ENCODE measurements around the gene DNAJC17.

DNAJC17 gene

DNA sequence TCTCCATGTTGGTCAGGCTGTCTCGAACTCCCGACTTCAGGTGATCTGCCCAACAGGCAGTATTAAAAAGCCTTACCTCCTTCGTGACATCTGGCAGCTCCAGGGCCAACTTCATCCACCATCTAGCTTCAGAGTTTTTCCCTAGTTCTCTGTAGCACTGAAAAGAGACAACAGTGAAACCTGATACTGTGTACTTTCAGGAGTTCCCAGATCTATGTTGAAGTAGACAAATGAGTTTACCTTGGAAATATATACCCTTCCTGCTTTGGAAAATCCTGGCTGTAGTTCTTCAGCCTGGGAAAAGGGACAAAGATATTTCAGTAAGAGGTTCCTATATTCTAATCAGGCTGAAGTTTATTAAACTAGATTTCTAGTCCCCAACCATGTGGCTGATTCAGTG, 70.2 kb downstream of the DNAJC17 start:
- no peak for DNase-seq

GRCh38 chr15:40736575-40736974, 70.7 kb downstream of the DNAJC17 start:
- DNase-seq = no peak

- no peak for DNase-seq
These were observed 76.2 kb downstream of the DNAJC17 start for GRCh38 chr15:40731034-40731433.

GRCh38 chr15:40723919-40724318, 83.4 kb downstream of the DNAJC17 start:
- DNase-seq = no peak

GRCh38 chr15:40722934-40723333, 84.3 kb downstream of the DNAJC17 start:
- no peak for DNase-seq

DNA sequence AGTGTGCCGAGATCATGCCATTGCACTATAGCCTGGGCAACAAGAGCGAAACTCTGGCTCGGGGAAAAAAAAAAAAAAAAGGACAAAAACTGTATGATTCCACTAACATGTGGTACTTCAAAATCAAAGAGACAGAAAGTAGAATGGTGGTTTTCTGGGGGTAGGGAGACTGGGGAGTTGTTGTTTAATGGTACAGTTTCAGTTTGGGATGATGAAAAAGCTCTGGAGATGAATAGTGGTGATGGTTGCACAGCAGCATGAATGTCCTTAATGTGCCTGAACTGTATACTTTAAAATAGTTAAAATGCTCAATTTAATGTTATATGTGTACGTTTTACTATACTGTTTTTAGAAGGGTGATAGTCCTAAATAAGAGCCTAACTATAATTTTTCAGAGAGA, 84.9 kb downstream of the DNAJC17 start:
- no peak for DNase-seq

- DNase-seq = no peak
These were observed 85.6 kb downstream of the DNAJC17 start for GRCh38 chr15:40721701-40722100.

- no peak for DNase-seq
These were observed 91.1 kb downstream of the DNAJC17 start for GRCh38 chr15:40716165-40716564.
